ENCODE measurements around the gene TBC1D2B. TPM values are rescaled to one million over a fixed set of nuclear protein-coding genes. Genes with fewer than 3 reads are reported as not detected.
A peak's percentile ranks its signal among the peaks of the same experiment; 100 is the strongest.

Gene TBC1D2B
- total RNA-seq, 1 experiment from 2014 or later: 18.3 TPM

- CTCF ChIA-PET: interaction anchor here (0.6 to 3.5 kb wide), 43 partner anchors 9 to 299 kb away, joined by 3 to 91 read pairs (median 5); partner anchors contain the start of genes CIB2 and SKIC8
- H3K27ac Mint-ChIP-seq: no peak overlapping the region; the same call in 1 of the 2 replicates
- TF ChIP-seq E2F1 (CRISPR knock-in tag; IDR thresholded peaks at IDR 0.05) (no peak), SP1 (CRISPR knock-in tag; conservative IDR thresholded peaks at IDR 0.05) (peak; percentile 96), HMGXB4 (CRISPR knock-in tag; IDR thresholded peaks at IDR 0.05) (peak; percentile 52; the same call in 1 of the 2 replicates), CTCF (IDR thresholded peaks at IDR 0.05) (peak; percentile 57), TEAD4 (CRISPR knock-in tag; IDR thresholded peaks at IDR 0.05) (no peak), CBFB (CRISPR knock-in tag; IDR thresholded peaks at IDR 0.05; ENCODE audit: low read depth) (peak; percentile 27; the same call in 1 of the 2 replicates)
- DNase-seq (ENCODE audit: low spot score) (peak; percentile 97), ATAC-seq (peak; percentile 99)
- H3K27me3 Mint-ChIP-seq (ENCODE audit: low read depth): no peaks in the 10 kb centered on the region
- H3K4me3 Mint-ChIP-seq: no peak overlapping the region
- peaks cover 7% of the 10 kb centered on the region for H3K36me3 Mint-ChIP-seq
- POLR2A ChIA-PET: interaction anchor here (0.6 kb wide), 1 partner anchor 108 kb away, joined by 3 read pairs; no protein-coding TSS in a partner anchor
- peaks cover 16% of the 10 kb centered on the region for H3K4me1 Mint-ChIP-seq
- no peaks in the 10 kb centered on the region for H3K9me3 Mint-ChIP-seq
These were observed 77.2 kb downstream of the TBC1D2B start for GRCh38 chr15:78000091-78000926.

GRCh38 chr15:77999486-77999885, 78.0 kb downstream of the TBC1D2B start:
- CTCF ChIA-PET: interaction anchor here (0.6 to 3.5 kb wide), 35 partner anchors 9 to 300 kb away, joined by 3 to 91 read pairs (median 5); partner anchors contain the start of genes CIB2 and SKIC8
- peaks cover 16% of the 10 kb centered on the region for H3K4me1 Mint-ChIP-seq
- DNase-seq (ENCODE audit: low spot score) (no peak), ATAC-seq (no peak)
- H3K27ac Mint-ChIP-seq: no peak overlapping the region
- no peak overlapping the region for H3K4me3 Mint-ChIP-seq
- no peaks in the 10 kb centered on the region for H3K27me3 Mint-ChIP-seq (ENCODE audit: low read depth)
- H3K9me3 Mint-ChIP-seq: no peaks in the 10 kb centered on the region
- TF ChIP-seq ATF3 (CRISPR knock-in tag; conservative IDR thresholded peaks at IDR 0.05) (no peak), ZNF138 (CRISPR knock-in tag; conservative IDR thresholded peaks at IDR 0.05) (no peak), FOXP1 (CRISPR knock-in tag; IDR thresholded peaks at IDR 0.05; ENCODE audit: borderline replicate concordance) (no peak), ZNF671 (CRISPR knock-in tag; IDR thresholded peaks at IDR 0.05) (no peak), PREB (CRISPR knock-in tag; IDR thresholded peaks at IDR 0.05; ENCODE audit: borderline replicate concordance) (no peak), USF1 (CRISPR knock-in tag; IDR thresholded peaks at IDR 0.05) (no peak), ZNF219 (CRISPR knock-in tag; IDR thresholded peaks at IDR 0.05; ENCODE audit: borderline replicate concordance) (no peak), ZNF232 (CRISPR knock-in tag; IDR thresholded peaks at IDR 0.05) (no peak), CREM (CRISPR knock-in tag; IDR thresholded peaks at IDR 0.05) (no peak)
- peaks cover 7% of the 10 kb centered on the region for H3K36me3 Mint-ChIP-seq
- POLR2A ChIA-PET: no interaction called here

Data from WTC11 (cell line).